Middle frontal gyrus (tissue), 1 donor: ENCODE data around the gene ARHGAP1.
"Not testable (repeated sequence)": the region's sequence is repeated elsewhere in the genome, so short reads cannot be mapped to it uniquely, and the experiment has no call there.

Source experiments
- DNase-seq: peaks from one replicate; pipeline ENCODE4 v3.0.0-alpha.2; 2015; ENCODE audit warnings: low spot score; ENCODE audit errors: extremely low spot score

ARHGAP1 gene

DNA sequence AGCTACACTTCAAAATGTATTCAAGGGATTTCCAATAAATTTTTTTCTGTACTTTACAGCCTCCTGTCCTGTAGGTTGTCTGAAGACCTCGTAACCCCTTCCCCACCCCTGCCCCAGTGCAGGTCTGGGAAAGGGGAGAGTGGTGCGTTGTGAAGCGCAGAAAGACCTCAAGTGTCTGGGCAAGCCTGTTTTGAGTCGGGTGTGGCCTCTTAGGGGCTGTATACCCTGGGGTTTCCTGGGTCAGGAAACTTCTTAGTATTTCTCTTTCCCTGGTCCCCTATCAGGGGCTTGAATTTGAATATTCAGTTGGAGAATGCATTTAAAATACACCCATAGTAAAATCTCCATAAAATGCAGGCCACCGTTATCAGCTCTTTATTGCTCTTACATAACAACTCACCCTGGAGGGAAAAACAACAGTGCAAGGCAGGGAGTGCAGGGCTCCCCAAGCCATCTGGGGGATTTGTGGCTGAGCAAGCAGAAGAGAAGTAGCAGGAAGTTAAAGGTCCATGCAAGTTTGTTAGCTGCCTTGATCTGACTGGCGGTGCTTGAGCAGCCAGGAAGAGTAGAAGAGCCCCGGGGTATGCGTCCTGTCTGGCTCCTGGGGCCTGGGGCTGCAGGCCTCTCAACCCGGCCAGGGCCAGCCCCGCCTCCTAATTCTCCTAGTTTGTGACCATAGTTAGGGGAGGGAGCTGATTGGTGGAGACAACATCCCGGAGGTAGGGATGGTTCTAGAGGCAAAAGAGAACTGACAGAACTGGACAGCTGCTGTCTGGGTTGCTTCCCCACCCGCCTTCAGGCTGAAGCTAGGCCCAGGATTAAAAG is 25.7 kb downstream of the ARHGAP1 start:
- DNase-seq = no peak

DNA sequence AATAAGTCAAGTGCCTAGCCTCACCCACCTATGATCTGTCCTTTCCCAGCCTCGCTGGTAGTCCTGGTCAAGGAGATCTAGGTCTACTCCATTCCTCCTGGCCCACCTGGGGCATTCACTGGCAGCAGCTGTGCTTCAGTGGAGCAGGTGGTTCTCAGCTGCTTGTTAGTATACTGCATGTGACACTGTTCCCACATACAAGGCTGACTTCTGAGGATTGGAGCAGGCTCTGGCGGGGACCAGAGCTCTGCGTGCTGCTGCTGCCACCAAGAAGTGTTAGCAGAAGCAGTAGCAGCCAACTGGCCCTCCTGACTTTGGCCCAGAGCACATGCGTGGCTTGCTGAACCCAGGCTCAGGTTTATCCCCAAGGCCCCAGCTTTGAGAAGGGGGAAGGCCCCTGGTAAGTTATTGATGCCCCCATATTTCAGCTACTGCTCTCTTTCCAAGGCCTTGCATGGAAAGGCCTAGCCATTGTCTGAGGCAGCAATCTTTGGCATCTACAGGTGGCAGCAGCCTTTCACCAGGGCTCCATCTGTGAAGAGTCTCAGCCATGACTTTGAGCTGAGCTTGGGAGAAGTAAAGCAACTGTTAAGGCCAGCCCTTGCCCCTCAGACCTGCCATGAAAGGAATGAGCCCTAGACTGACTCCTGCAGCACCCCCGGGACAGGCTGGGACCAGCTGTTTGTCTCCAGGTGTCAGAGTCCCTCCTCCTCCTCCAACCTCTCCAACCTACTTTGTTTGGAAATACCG is 26.5 kb downstream of the ARHGAP1 start:
- no peak for DNase-seq

GRCh38 chr11:46672381-46672839 is 28.0 kb downstream of the ARHGAP1 start:
- no peak for DNase-seq

GRCh38 chr11:46671958-46672315 is 28.5 kb downstream of the ARHGAP1 start:
- DNase-seq = no peak

DNA sequence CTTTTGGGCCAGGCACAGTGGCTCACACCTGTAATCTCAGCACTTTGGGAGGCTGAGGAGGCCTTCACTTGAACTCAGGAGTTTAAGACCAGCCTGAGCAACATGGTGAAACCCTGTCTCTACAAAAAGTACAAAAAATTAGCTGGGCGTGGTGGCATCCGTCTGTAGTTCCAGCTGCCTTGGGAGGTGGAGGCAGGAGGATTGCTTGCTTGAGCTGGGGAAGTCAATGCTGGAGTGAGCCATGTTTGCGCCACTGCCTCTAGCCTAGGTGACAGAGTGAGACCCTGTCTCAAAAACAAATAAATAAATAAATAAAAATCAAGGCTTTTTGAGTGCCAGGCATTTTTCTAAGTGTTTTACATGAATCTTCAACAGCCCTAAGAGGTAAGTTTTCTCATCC is 29.9 kb downstream of the ARHGAP1 start:
- not testable (repeated sequence) for DNase-seq

DNA sequence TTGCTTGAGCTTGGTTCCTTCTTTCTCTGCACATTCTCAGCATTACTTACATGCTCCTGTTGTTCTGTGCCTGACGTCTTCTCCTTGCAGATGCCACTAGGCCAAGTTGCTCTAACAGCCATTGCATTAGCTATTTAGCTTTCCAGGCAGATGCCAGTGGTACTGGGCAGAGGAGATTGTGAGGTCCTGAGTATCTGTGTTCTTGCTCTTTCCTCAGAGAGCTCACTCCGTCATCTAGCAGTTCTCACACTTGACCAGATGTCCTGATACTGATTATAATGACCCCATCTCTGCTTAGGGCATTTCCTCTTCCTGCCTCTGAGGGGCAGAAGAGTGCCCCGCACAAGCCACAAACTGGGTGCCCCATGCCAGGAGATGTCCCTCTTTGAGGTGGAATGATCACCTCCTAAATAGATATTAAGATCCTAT is 30.7 kb downstream of the ARHGAP1 start:
- no peak for DNase-seq

GRCh38 chr11:46668480-46669085 is 31.8 kb downstream of the ARHGAP1 start:
- DNase-seq = no peak

GRCh38 chr11:46667043-46667481 is 33.4 kb downstream of the ARHGAP1 start:
- DNase-seq = no peak

- no peak for DNase-seq
These were observed 33.9 kb downstream of the ARHGAP1 start for GRCh38 chr11:46666516-46666915.

- DNase-seq = no peak
These were observed 35.1 kb downstream of the ARHGAP1 start for GRCh38 chr11:46665356-46665755.

DNA sequence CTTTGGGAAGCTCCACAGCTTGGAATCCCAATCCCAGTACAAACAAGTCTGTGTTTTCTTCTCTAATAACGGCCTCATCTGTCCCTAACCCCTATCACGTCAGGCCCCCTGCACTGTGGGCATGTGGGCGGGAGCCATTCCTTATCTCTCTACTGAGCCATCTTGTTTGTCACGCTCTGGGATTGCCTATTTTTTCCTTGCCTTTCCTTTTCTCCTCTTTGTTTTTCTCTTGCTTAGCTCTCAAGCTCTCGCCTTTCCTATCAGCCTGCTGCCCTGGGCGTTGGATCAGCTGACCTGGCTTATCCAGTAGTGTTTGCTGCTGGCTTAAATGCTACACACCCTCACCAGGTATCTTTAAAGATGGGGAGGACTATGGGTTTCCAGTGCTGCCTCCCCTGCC is 35.8 kb downstream of the ARHGAP1 start:
- no peak for DNase-seq

DNA sequence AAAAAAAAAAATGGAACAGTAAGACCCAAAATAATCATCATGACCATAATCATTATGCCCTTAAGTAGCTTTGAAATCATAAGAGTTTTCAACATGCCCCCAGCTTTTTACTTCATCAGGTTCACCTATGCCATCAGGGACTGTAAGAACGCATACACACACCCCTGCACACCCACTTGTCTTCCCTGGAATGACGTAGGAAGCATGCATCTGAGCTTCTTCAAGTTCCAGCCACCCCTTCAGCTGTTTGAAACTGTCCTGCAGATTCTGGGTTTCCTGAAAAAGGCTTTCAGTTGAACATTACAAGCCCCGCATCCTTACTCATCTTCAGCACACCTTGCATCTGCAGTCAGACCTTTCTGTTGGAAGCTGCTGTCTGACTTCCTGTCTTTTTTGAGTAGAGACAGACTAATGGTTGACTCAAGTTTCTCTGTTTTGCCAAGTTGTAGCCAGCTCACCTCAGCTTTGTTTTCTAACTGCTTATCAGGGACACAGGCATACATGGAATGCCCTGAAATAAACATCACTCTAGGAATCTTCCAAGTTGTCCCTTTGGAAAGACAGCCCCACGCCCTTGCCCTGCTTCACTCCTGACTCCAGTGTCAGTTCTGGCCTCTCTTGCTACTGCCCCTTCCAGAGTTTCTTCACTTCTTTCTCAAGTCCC is 37.0 kb downstream of the ARHGAP1 start:
- DNase-seq = no peak

- DNase-seq = no peak
These were observed 38.1 kb downstream of the ARHGAP1 start for GRCh38 chr11:46662366-46662765.

DNA sequence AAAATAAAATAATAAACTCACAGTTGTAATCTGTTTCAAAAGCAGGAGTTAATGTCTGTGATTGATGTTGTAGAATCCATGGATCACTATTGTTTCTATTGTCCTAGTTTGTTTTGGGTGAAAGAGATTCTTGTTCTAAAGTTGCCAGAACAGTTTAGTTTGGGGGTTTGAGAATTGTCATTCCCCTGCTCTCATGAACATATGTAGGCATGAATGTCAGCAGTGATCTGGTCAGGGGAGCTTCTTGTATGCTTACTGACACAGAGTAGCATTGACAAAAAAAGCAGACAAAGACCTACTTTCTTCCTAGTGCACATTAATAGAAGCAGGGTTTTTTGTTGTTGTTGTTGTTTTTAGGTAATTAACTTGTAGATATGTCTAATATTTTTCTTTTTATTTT is 38.6 kb downstream of the ARHGAP1 start:
- DNase-seq = no peak

- DNase-seq = no peak
These were observed 40.5 kb downstream of the ARHGAP1 start for GRCh38 chr11:46659908-46660307.

GRCh38 chr11:46658259-46658658 is 42.2 kb downstream of the ARHGAP1 start:
- DNase-seq = no peak

DNA sequence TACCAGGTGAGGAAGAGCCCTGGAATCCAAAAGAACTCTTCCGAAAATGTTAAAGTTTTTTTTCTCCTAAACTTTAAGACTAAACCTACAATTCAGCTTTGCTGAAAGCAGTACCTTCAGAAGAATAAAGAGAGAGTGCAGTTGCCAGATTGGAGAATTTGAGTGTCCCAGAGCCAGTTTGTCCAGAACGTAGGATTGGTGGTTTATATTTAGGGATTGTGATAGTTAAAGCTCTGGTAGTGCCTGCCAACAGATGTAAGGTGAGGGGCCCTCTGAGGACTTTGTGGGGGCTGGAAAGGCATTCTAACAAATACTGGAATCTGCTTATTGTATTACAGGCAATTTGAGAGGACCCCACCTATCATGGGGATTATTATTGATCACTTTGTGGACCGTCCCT is 43.2 kb downstream of the ARHGAP1 start:
- DNase-seq = no peak

GRCh38 chr11:46655631-46656030 is 44.8 kb downstream of the ARHGAP1 start:
- no peak for DNase-seq

DNA sequence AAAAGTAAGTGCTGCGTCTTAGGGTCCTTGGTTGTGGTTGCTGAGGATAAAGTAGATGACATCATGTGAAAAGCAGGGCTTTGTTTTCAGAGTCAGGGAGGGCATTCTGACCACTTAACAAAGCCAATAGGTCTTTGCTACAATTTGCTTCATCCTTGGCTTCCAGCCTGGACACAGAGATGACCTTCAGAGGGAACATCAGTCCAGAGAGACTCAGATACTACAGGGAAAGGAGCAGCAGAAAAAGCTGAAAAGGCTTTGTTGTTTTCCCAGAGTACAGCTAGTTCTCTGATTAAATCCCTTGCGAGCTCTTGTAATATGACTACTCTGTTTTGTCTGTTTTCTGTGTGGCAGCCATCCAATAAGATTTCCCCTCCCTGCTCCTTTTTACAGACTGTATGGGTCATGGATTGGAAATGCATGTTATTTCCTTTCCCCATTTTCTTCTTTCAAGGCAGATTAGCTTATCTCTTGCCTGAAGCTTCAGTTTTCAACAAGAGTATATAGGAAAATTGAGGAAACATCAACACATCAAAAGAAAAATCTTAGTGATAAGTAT is 51.2 kb downstream of the ARHGAP1 start:
- DNase-seq = peak; percentile 64

- no peak for DNase-seq
These were observed 56.4 kb downstream of the ARHGAP1 start for GRCh38 chr11:46643986-46644385.

DNA sequence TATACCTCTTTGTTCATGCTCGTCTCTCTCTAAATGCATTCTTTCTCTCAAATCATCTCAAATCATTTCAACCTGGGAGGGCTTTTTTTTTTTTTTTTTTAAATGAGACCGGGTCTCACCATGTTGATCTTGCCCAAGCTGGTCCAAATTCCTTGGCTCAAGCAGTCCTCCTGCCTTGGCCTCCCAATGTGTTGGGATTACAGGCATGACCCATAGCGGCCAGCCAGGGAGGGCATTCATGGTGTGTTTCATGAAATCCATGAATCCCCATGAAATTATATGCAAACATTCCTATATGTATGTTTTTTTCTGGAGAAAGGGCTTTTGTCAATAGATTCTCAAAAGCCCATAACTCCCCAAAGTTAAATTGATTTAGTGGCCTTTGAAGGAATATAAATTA is 56.9 kb downstream of the ARHGAP1 start:
- no peak for DNase-seq
